IMR-90 (cell line): ENCODE measurements around the gene WDR45B. TPM values are rescaled to one million over a fixed set of nuclear protein-coding genes. Genes with fewer than 3 reads are reported as not detected.

Experiments used
- ATAC-seq: fragments of 200-7000 bp; cut with Tn5 transposase; 2 replicates; pipeline ENCODE4 v1.9.1; 2020; ENCODE audit warnings: low read depth, mild to moderate bottlenecking, moderate library complexity
- BruUV-seq: library from RNA; stranded (reverse); fragments of 400-500 nt; replicated peaks from 2 replicates; lab custom pipeline; 2021; lab: Mats Ljungman, UMichigan
- CTCF ChIA-PET: fragments of 300-600 bp; formaldehyde crosslinking; extraction: SDS; loops from one replicate; lab custom pipeline; 2021; ENCODE audit warnings: antibody characterized with exemption; lab: Yijun Ruan, JAX
- POLR2A ChIA-PET: fragments of 300-600 bp; sonication (Branson Sonifier 250); formaldehyde crosslinking; loops from one replicate; lab custom pipeline; 2022; ENCODE audit warnings: antibody characterized with exemption; ENCODE audit not compliant: unreplicated experiment; lab: Charles Lee
- DNase-seq: peaks from one replicate; pipeline ENCODE4 v3.0.0; 2013
- H2AFZ ChIP-seq: replicated peaks from 2 replicates; pipeline ENCODE3; 2013; ENCODE audit warnings: low read length, mild to moderate bottlenecking; ENCODE audit not compliant: poor library complexity
- H2AK5ac ChIP-seq: 2 replicates; pipeline ENCODE4 v1.6.1; 2013; ENCODE audit warnings: low read depth, low read length, inconsistent platforms
- H2AK9ac ChIP-seq: replicated peaks from 2 replicates; pipeline ENCODE3; 2013; ENCODE audit warnings: mild to moderate bottlenecking, low read depth, low read length, moderate library complexity; ENCODE audit not compliant: poor library complexity
- H2BK120ac ChIP-seq: 2 replicates; pipeline ENCODE4 v1.6.1; 2013; ENCODE audit warnings: low read depth, low read length, inconsistent platforms
- H2BK15ac ChIP-seq: 3 replicates; pipeline ENCODE4 v1.6.1; 2013; ENCODE audit warnings: low read depth, low read length, inconsistent platforms
- H2BK20ac ChIP-seq: 2 replicates; pipeline ENCODE4 v1.6.1; 2013; ENCODE audit warnings: low read depth, mild to moderate bottlenecking, inconsistent platforms, low read length, moderate library complexity
- H2BK5ac ChIP-seq: 2 replicates; pipeline ENCODE4 v1.6.1; 2013; ENCODE audit warnings: mild to moderate bottlenecking, low read depth, low read length, inconsistent platforms; ENCODE audit not compliant: poor library complexity, severe bottlenecking
- H3K14ac ChIP-seq: replicated peaks from 2 replicates; pipeline ENCODE4 v1.6.1; 2013; ENCODE audit warnings: low read depth, low read length, inconsistent platforms
- H3K18ac ChIP-seq: 2 replicates; pipeline ENCODE4 v1.6.1; 2013; ENCODE audit warnings: low read depth, low read length, control low read depth
- H3K23ac ChIP-seq: 2 replicates; pipeline ENCODE4 v1.6.1; 2013; ENCODE audit warnings: low read depth, low read length, inconsistent platforms
- H3K27ac ChIP-seq: 2 replicates; pipeline ENCODE4 v1.5.1; 2013; ENCODE audit warnings: mild to moderate bottlenecking, control low read depth, low read length; ENCODE audit not compliant: insufficient read depth
- H3K27me3 ChIP-seq: 2 replicates; pipeline ENCODE4 v1.6.1; 2013; ENCODE audit warnings: low read length; ENCODE audit not compliant: control insufficient read depth, insufficient read depth
- H3K36me3 ChIP-seq: 2 replicates; pipeline ENCODE4 v1.6.1; 2013; ENCODE audit warnings: low read length, mixed read lengths; ENCODE audit not compliant: control insufficient read depth, insufficient read depth
- H3K4ac ChIP-seq: 2 replicates; pipeline ENCODE4 v1.6.1; 2013; ENCODE audit warnings: low read depth, low read length, inconsistent platforms
- H3K4me1 ChIP-seq: 2 replicates; pipeline ENCODE4 v1.6.1; 2013; ENCODE audit warnings: low read length, mixed read lengths; ENCODE audit not compliant: control insufficient read depth, insufficient read depth
- H3K4me2 ChIP-seq: 2 replicates; pipeline ENCODE4 v1.6.1; 2013; ENCODE audit warnings: low read depth, mild to moderate bottlenecking, control low read depth, low read length, moderate library complexity
- H3K4me3 ChIP-seq: 2 replicates; pipeline ENCODE4 v1.5.1; 2013; ENCODE audit warnings: low read depth, mild to moderate bottlenecking, control low read depth, low read length, moderate library complexity; ENCODE audit not compliant: insufficient read depth
- H3K56ac ChIP-seq: 2 replicates; pipeline ENCODE4 v1.6.1; 2013; ENCODE audit warnings: low read length, inconsistent platforms; ENCODE audit not compliant: insufficient read depth; ENCODE audit errors: extremely low read depth
- H3K79me1 ChIP-seq, 2 experiments: 2 replicates each; pipeline ENCODE4 v1.6.1; 2013; ENCODE audit warnings: low read length in 2 of 2, inconsistent platforms in 1 of 2, low read depth in 1 of 2
- H3K9ac ChIP-seq: 2 replicates; pipeline ENCODE4 v1.6.1; 2013; ENCODE audit warnings: low read depth, low read length, control low read depth
- H3K9me1 ChIP-seq: 2 replicates; pipeline ENCODE4 v1.6.1; 2013; ENCODE audit warnings: low read length, inconsistent platforms; ENCODE audit not compliant: insufficient read depth
- H3K9me3 ChIP-seq: 2 replicates; pipeline ENCODE4 v1.6.1; 2013; ENCODE audit warnings: low read length; ENCODE audit not compliant: control insufficient read depth, insufficient read depth
- H4K20me1 ChIP-seq: 2 replicates; pipeline ENCODE4 v1.6.1; 2013; ENCODE audit warnings: low read length, inconsistent platforms; ENCODE audit not compliant: insufficient read depth
- H4K5ac ChIP-seq: 2 replicates; pipeline ENCODE4 v1.6.1; 2013; ENCODE audit warnings: mild to moderate bottlenecking, low read depth, low read length, control low read depth
- H4K8ac ChIP-seq, 2 experiments: 2 replicates each; pipeline ENCODE4 v1.6.1; 2013; ENCODE audit warnings: low read depth in 2 of 2, low read length in 2 of 2, control low read depth in 1 of 2, inconsistent platforms in 1 of 2
- H4K91ac ChIP-seq: 2 replicates; pipeline ENCODE4 v1.6.1; 2013; ENCODE audit warnings: low read depth, low read length, inconsistent platforms; ENCODE audit not compliant: insufficient read depth
- BHLHE40 ChIP-seq: fragments of 150-350 bp; IDR thresholded peaks from 2 replicates; pipeline ENCODE4 v1.6.1; 2016; ENCODE audit warnings: mild to moderate bottlenecking, low read depth, low read length
- CEBPB ChIP-seq: IDR thresholded peaks from 2 replicates; pipeline ENCODE4 v1.6.1; 2012; ENCODE audit warnings: low read depth, low read length, improper control_type of control experiment
- CHD1 ChIP-seq: IDR thresholded peaks from 2 replicates; pipeline ENCODE4 v1.6.1; 2012; ENCODE audit warnings: low read depth, low read length, improper control_type of control experiment
- FOS ChIP-seq: fragments of 150-350 bp; IDR thresholded peaks from 2 replicates; pipeline ENCODE4 v1.6.1; 2016; ENCODE audit warnings: low read depth, low read length
- MAFK ChIP-seq: IDR thresholded peaks from 2 replicates; pipeline ENCODE4 v1.6.1; 2012; ENCODE audit warnings: low read depth, low read length, improper control_type of control experiment
- MAZ ChIP-seq: IDR thresholded peaks from 2 replicates; pipeline ENCODE4 v1.6.1; 2012; ENCODE audit warnings: low read depth, mild to moderate bottlenecking, low read length, improper control_type of control experiment, moderate library complexity, borderline replicate concordance
- NFE2L2 ChIP-seq: fragments of 150-350 bp; IDR thresholded peaks from 2 replicates; pipeline ENCODE4 v1.6.1; 2016; ENCODE audit warnings: low read depth, mild to moderate bottlenecking, low read length
- RAD21 ChIP-seq: IDR thresholded peaks from 2 replicates; pipeline ENCODE4 v1.6.1; 2012; ENCODE audit warnings: low read length, improper control_type of control experiment
- RCOR1 ChIP-seq: IDR thresholded peaks from 2 replicates; pipeline ENCODE4 v1.6.1; 2012; ENCODE audit warnings: mild to moderate bottlenecking, low read length, improper control_type of control experiment; ENCODE audit not compliant: insufficient replicate concordance
- WGBS, 2 experiments: methylation state at CpG; one replicate each; pipeline versions ENCODE4 v1.1.5 to v1.1.7; 2013; ENCODE audit warnings: missing lambda C conversion rate in 2 of 2; ENCODE audit not compliant: insufficient read length in 1 of 2; ENCODE audit errors: extremely low coverage in 2 of 2; 5-methylcytosine and 5-hydroxymethylcytosine counted together
- dilution Hi-C: fragments of 300-500 bp; cut with HindIII; formaldehyde crosslinking; loops from one replicate; pipeline ENCODE4 v1.14.3; 2018; ENCODE audit warnings: low sequenced_read_pairs; ENCODE audit not compliant: unreplicated experiment
- in situ Hi-C: fragments of 300-500 bp; cut with MboI; formaldehyde crosslinking; loops from 3 replicates; pipeline ENCODE4 v1.14.3; 2019; ENCODE audit warnings: low sequenced_read_pairs, inconsistent platforms, mixed read lengths
- intact Hi-C: fragments of 100-400 bp; cut with micrococcal nuclease; formaldehyde crosslinking; loops from 2 replicates; pipeline ENCODE4 v1.10.0; 2022
- polyA plus RNA-seq, 3 experiments: library from polyadenylated mRNA; depleted of rRNA; stranded (reverse); fragments of >200 nt; gene quantifications; 2 replicates each; pipeline ENCODE4 v1.2.3, GENCODE V29; 2012; ENCODE audit warnings: low replicate concordance in 1 of 3
- total RNA-seq: library from RNA; depleted of rRNA; stranded (reverse); fragments of >200 nt; gene quantifications from 2 replicates; pipeline ENCODE4 v1.2.3, GENCODE V29; 2012
- TF ChIP-seq, protein P1 (sequence below): conservative IDR thresholded peaks from 2 replicates; pipeline ENCODE4 v1.5.1; 2012; ENCODE audit warnings: mild to moderate bottlenecking, low read depth, low read length, improper control_type of control experiment
- TF ChIP-seq, protein P2 (sequence below): fragments of 150-350 bp; IDR thresholded peaks from 2 replicates; pipeline ENCODE4 v1.6.1; 2016; ENCODE audit warnings: low read depth, mild to moderate bottlenecking, low read length, moderate library complexity, borderline replicate concordance

WDR45B gene
- total and polyA plus RNA-seq, 2 of the 4 experiments (the other 2 are of a cell fraction), result 98.2 to 110 TPM

DNA sequence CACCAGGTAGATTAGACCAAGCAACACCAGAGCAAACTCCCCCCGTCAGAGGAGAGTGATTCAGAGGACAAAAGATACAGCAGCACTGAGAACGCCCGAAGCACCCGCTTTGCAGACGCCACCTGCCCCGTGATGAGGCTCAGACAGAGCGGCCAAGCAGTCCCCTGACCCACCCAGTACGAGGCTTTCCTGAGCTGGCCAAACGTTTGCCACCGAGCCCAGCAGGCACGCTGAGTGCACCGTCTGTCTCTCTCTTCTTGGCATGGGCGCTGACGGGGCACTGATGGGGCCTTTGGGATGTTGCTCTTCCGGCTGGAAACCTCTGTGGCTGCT lies 19.4 kb upstream of the WDR45B start:
- H3K4me2 ChIP-seq, result no peak overlapping the region
- H3K27ac ChIP-seq, result no peak overlapping the region
- no peaks in the 10 kb centered on the region for H3K9me1 ChIP-seq
- H4K8ac ChIP-seq, result no peak overlapping the region
- in situ Hi-C loops (no loop called here), dilution Hi-C loops (no loop called here), intact Hi-C loops (no loop called here)
- H3K18ac ChIP-seq, result no peak overlapping the region
- H4K20me1 ChIP-seq, result no peaks in the 10 kb centered on the region
- no peak overlapping the region for H2AFZ ChIP-seq
- no peaks in the 10 kb centered on the region for H3K27me3 ChIP-seq
- WGBS, 2 experiments, result 79% methylated on average over 8 of the region's 15 CpGs; no CpG with 5 or more reads in 1 of the 2 experiments
- no peak overlapping the region for H2BK20ac ChIP-seq
- no peak overlapping the region for H4K91ac ChIP-seq
- TF ChIP-seq CEBPB (no peak), CHD1 (no peak), BHLHE40 (no peak), NFE2L2 (no peak), RAD21 (no peak), FOS (no peak), MAFK (no peak), MAZ (no peak), RCOR1 (no peak)
- TF ChIP-seq, protein P1, sequence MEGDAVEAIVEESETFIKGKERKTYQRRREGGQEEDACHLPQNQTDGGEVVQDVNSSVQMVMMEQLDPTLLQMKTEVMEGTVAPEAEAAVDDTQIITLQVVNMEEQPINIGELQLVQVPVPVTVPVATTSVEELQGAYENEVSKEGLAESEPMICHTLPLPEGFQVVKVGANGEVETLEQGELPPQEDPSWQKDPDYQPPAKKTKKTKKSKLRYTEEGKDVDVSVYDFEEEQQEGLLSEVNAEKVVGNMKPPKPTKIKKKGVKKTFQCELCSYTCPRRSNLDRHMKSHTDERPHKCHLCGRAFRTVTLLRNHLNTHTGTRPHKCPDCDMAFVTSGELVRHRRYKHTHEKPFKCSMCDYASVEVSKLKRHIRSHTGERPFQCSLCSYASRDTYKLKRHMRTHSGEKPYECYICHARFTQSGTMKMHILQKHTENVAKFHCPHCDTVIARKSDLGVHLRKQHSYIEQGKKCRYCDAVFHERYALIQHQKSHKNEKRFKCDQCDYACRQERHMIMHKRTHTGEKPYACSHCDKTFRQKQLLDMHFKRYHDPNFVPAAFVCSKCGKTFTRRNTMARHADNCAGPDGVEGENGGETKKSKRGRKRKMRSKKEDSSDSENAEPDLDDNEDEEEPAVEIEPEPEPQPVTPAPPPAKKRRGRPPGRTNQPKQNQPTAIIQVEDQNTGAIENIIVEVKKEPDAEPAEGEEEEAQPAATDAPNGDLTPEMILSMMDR, result no peak
- TF ChIP-seq, protein P2, sequence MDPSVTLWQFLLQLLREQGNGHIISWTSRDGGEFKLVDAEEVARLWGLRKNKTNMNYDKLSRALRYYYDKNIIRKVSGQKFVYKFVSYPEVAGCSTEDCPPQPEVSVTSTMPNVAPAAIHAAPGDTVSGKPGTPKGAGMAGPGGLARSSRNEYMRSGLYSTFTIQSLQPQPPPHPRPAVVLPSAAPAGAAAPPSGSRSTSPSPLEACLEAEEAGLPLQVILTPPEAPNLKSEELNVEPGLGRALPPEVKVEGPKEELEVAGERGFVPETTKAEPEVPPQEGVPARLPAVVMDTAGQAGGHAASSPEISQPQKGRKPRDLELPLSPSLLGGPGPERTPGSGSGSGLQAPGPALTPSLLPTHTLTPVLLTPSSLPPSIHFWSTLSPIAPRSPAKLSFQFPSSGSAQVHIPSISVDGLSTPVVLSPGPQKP, result no peak
- no peak overlapping the region for H4K5ac ChIP-seq
- no peaks in the 10 kb centered on the region for H3K4me1 ChIP-seq
- H2AK5ac ChIP-seq, result no peak overlapping the region
- no peak overlapping the region for H2AK9ac ChIP-seq
- no peak overlapping the region for H2BK120ac ChIP-seq
- no peaks in the 10 kb centered on the region for H3K79me1 ChIP-seq
- H3K14ac ChIP-seq, result no peak overlapping the region
- H2BK5ac ChIP-seq, result no peak overlapping the region
- no TSS peak for BruUV-seq
- no peaks in the 10 kb centered on the region for H3K9me3 ChIP-seq
- H3K9ac ChIP-seq, result no peak overlapping the region
- ATAC-seq (no peak), DNase-seq (no peak)
- no peak overlapping the region for H3K4me3 ChIP-seq
- H2BK15ac ChIP-seq, result no peak overlapping the region
- ChIA-PET CTCF (no interaction called here), POLR2A (interaction anchor here (0.6 kb wide), 1 partner anchor 23 kb away, joined by 13 read pairs; no protein-coding TSS in a partner anchor)
- no peaks in the 10 kb centered on the region; the same call in 1 of the 2 replicates for H3K36me3 ChIP-seq
- H3K4ac ChIP-seq, result no peak overlapping the region
- no peak overlapping the region for H3K23ac ChIP-seq
- no peak overlapping the region for H3K56ac ChIP-seq
